HG03439 (cell line): Measurements from ENCODE around the gene FUZ.

Source experiments
- ATAC-seq: cut with Tn5 transposase; IDR thresholded peaks from one replicate; pipeline ENCODE4 v1.9.1; 2021; ENCODE audit warnings: mild to moderate bottlenecking, moderate library complexity; ENCODE audit not compliant: unreplicated experiment

Gene FUZ

DNA sequence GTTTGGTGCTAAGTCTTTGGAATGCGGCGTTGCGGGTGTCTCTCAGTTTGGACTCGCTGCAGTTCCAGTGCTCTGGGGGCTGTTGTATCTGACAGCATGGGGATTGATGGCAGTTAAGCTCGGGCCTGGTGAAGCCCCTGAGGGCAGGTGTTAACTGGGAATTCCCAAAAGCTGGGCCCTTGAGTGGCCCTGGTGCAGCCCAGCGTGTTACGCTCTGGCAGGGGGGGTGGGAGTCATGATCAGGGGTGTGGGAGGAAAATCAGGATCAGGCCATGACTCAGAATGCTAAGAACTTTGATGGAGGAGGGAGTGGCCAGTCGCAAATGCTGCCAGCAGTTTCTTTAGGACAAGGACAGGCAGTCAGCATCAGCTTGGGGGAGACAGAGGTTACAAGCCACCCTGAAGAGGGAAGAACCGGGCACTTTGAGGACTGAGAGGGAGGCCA is 26.7 kb downstream of the FUZ start:
- no peak for ATAC-seq

DNA sequence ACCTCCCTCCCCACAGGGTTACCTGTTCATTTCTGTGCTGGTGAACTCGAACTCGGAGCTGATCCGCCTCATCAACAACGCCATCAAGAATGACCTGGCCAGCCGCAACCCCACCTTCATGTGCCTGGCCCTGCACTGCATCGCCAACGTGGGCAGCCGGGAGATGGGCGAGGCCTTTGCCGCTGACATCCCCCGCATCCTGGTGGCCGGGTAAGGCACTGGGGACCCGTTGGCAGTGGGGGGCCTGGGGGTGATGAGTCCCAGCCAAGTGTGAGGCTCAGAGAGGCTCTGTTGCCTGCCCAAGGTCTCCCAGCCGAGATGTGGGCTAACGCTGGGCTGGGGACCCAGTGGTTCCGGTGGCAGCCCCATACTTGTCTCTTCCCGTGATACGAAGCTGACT is 30.6 kb downstream of the FUZ start:
- ATAC-seq = no peak

DNA sequence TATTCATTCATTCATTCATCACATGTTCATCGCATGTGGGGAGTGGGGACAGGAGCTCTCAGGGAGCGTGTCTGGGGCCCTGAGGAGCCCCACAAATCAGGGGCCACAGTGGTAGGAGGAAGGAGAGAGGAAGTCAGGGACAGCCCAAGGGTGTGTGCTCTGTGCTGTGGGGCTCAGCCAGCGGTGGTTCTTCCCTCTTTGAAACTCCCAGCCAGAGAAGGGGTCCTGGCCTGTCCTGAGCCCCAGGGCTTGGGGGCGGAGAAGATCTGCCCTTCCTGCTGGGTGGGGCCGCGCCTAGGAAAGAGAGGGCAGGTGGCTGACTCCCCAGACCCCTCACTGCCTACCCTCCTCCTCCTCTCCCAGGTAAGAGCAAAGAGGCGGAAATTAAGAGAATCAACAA is 31.7 kb downstream of the FUZ start:
- ATAC-seq = no peak

DNA sequence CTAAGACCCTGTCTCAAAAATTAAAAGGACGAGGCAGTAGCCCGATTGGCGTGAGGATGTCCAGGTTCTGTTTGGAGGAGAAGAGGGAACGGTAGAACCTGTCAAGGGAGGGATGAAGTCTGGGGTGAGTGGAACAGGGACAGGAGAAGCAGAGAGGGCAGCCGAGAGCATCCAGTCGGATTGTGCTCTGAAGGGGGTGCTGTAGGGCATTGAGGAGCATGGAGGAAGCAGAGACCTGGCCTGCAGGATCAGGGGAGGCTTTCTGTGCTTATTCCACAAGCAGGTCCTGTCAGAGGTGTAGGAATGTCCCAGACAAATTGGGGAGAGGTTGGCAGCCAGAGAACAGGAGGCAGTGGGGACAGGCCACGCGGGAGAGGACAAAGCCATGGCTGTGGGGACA is 32.2 kb downstream of the FUZ start:
- ATAC-seq = no peak

DNA sequence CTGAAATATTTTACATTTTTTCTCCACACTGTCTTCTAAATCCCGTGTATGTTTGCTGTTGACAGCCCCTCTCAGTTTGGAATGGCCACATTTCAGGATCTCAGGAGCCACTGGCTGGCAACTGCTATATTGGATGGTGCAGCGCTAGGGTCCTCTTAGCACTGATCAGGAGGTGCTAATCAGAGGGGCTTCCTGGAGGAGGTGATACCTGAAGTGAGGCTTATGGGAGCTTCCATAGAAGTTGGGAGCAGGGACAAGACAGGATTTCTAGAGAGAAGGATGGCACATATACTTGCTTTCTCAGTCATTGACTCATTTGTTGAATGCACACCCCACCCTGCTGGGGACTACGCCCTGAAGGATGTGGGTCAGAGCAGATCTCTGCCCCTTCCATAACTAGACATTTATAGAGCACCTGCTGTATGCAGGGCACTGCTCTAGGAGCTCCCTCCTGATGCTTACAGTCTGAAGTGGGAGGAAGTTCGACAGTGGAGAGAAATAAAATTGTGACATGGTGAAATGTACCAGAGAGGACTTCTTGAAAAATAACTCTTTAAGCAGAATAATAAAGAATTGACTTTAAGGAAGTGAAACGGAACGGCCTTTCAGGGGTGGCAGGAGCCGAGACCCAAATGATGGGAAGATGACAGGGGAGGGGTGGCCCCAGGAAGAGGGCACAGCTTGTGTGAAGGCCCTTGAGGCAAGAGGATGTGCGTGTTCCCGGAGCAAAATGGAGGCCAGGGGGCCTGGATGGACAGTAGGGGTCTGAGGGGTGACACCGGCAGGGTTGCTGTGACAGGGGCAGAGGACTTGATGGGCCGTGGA is 33.1 kb downstream of the FUZ start:
- no peak for ATAC-seq

DNA sequence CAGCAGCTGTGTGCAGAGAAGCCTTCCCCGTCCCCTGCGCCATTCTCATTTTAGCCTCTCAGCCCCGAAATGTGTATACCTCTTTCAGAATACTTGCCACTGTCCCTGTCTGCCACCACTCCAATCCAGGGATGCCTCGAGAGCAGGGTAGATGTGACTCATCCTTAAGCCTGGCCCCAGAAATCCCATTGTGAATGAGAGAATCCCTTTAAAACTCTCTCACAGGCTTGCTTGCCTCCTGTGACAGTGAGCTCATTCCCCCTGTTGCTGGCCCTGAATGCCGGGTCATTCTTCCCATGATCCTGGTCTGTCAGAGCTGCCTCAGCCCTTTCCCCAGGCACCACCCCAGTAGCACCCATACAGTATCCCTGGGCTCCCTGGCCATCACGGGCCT is 36.7 kb downstream of the FUZ start:
- ATAC-seq = no peak

DNA sequence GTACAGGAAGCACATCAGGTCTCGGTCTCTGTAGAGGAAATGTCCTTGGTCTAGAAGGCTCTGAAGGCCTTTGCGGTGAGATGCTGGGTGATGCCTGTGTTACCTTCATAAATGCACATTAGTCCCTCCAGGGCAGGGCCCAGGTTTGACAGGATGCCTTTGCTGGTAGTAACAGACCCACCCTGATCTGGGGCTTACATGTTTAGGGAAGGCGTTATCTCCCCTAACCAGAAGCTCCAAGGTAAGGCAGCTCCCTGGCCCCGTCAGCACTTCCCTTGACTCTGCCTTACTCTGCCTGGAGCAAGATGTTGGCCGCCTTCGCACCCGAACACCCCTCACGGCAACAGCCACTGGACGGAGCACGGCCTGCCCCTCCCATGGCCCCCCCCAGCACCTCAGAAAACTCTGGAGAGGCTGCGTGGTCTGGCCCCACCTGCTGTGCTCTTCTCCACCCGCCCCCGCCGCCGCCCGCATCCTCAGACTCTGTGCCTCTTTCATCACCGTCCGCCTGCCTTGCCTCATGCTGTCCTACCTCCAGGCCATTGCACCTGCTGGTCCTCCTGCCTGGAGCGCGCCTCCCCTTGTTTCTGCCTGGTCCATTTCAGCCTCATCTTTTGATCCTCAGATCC is 37.2 kb downstream of the FUZ start:
- no peak for ATAC-seq

DNA sequence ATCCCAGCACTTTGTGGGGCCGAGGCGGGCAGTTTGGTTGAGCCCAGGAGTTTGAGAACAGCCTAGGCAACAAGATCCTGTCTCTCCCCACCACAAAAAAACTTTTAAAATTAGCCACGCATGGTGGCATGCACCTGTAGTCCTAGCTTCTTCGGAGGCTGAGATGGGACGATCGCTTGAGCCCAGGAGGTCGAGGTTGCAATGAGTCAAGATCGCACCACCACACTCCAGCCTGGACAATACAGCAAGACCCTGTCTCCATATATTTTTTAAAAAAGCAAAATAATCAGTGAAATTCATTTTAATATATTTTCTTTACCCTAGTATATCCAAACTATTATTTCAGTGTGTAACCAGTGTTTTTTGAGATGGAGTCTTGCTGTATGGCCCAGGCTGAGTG is 38.1 kb downstream of the FUZ start:
- ATAC-seq = no peak

DNA sequence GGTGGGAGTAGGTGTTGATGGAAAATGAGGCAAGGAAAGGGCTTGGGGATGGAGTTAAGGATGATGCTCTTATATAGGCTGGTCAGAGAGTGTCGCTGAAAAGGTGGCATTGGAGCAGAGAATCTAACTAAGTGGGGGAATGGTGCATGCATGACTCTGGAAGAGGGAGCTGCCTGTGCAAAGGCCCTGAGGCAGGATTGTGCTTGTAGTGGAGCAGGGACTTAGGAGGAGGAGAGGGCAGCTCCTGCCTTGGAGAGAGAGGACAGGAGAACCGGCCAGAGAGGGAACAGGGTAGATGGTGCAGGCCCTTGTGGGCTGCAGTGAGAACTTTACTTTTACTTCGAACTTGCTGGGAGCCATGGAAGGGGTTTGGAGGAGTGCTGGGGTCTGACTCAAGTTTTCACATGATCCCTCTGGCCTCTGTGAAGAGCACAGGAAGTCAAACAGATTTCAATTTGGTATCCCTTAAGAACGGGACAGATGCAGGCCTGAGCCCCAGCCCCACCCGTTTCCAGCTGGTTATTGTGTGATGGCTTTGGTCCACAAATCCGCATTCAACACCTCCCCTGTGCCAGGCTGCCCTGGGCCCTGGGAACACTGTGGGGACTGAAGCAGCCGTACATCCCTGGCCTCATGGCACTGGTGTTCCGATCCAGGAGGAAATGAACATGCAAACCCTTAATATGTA is 39.3 kb downstream of the FUZ start:
- ATAC-seq = no peak

DNA sequence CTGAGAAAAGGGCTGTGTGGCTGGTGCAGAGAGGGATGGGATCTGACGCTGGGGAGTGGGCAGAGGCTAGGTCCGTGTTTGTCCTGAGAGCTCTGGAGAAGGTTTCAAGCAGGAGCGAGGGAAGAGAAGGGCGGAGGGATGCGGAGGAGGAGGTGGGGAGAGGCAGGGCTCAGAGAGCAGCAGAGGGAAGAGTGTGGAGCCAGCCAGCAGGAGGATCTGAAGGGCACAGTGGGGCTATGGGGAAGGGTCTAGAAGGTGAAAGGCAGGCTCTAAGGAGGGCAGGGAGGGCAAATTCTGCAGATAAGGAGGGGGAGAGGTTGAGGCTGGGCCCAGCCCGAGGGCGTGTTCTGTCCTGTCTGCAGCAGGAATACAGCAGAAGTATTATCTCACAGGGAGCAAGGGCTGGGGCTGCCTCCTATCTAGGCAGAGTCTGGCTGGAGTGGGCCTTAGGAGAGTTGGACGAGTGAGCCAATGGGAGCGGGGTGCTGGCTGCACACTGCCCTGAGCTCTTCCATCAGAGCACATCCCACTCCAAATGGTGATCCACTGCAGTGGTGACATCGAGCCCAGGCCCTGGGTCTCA is 40.2 kb downstream of the FUZ start:
- ATAC-seq = no peak

DNA sequence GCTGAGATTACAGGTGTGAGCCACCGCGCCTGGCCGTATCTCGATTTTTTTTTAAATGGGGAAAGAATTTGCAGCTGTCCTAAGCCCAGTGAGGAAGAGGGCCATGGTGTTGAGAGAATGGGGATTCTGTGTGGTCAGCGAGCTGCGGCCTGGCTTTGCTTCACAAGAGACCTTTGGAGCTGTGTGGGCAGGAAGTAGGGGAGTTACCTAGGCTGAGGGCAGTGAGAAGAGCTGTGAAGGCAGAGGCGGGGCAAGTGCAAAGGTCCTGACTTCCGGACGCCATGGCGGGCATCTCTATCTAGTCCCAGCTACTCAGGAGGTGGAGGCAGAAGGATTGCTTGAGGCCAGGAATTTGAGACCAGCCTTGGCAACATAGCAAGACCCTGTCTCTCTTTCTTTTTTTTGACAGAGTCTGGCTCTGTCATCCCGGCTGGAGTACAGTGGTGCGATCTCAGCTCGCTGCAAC is 41.4 kb downstream of the FUZ start:
- ATAC-seq = no peak

DNA sequence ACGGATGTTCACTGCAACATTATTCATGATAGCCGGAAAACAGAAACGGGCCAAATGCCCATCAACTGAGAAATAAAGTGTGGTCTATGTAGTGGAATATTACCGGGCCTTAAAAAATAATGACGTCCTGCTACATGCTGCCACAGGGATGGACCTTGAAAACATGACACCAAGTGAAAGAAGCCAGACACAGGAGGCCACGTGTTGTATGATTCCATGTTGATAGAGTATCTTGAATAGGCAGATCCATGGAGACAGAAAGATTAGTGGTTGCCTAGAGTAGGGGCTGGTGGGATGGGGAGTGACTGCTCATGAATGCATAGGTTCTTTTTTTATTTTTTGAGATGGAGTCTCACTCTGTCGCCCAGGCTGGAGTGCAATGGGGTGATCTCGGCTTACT is 42.6 kb downstream of the FUZ start:
- ATAC-seq = no peak

DNA sequence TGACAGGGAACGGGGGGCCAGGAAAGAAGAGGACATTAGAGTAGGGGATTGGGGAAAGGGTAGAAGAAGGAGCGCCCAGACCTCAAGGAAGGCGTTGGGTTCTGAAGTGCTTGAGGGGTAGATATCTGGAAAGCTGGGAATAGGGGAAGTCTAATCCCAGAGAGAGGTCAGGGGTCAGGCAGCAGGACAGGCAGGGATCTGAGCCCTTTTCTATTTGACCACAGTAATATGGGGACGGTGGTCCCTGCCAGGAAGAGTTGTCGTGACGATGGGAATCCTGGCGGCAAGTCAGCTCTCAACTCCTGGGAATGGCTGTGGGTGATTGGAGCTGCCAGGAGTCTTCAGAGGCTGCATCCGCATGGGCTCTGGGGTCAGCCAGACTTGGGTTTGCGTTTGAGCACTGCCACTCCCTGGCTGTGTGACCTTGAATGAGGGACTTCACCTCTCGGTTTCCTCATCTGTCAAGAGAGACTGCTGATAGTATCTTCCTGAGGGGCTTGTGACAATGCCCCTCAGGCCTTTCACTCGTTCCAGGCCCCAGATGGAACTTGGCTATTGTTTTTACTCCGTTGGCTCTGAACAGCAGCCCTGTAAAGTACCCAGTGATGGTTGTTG is 45.0 kb downstream of the FUZ start:
- ATAC-seq = no peak

DNA sequence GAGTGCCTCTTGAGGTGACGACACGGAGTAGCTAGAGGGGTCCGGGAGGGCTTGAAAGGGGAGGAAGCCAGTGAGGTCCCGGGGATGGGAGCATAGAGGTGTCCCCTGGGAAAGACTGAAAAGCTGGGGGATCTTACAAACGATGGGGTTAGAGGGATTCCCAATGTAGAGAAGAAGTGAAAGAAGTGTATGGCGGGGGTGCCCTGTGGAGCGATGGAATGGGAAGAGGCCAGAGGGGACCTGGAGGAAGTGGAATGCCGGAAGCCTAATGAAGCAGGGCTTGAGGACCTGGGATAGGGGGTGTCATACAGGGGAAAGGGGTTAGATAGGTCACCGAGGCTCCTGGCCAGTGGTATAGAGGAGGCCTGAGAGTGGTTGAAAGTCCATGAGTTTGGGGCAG is 45.7 kb downstream of the FUZ start:
- no peak for ATAC-seq

DNA sequence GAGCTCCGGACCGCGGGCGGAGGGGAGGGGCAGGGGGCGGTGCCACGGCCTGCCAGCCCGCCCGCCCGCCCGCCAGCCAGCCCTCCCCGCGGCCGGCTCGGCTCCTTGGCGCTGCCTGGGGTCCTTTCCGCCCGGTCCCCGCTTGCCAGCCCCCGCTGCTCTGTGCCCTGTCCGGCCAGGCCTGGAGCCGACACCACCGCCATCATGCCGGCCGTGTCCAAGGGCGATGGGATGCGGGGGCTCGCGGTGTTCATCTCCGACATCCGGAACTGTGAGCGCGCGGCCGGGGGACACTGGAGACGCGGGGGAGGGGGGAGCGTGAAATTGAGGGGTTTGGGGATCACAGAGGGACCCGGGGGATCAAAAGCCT is 46.2 kb downstream of the FUZ start, which contains the start of gene AP2A1:
AP2A1 (plus strand) TSS at position 72 of the 370 bp plus-strand sequence; CDS start at position 205, 133 bp downstream.
- ATAC-seq = no peak

DNA sequence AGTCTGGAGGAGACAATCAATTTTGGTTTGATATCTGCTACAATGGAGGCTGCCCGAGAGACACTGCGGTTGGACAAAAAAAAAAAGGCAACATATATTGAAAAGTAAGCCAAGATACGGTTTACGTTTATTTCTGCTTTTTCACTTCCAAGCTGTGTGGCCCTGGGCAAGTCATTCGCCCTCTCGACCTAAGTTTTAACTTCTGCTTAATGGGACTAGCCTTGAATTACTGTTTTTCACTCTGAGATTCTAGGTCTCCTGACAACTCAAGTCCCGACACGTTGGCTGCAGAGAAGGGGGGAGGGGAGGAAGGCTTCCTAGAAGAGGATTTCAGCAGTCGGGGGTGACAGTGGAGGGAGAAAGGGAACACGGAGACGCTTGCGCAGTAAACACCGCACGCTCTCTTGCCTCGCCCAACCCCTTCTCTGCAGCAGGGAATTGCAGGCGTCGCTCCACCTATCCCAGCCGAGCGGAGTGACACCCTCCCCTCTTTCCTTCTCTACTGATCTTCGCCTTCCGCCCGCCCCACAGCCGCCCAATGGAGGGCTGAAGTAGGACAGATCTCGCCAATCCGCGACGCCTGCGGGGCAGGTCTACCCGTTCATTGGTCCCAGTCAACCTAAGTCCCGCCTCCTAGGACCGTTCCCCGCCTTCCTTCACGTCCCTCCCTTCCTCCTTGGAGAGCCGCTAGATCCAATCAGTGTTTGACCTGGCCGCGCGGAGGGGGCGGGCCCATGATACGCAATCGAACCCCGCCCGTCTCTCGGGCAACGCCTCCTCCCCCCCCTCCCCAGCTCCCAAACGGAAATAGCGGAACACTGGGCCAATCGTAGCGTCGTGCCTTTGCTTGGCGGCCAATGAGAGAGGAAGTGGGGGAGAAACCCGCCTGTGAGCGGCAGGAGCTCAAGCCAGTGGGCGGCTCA is 46.8 kb downstream of the FUZ start:
- ATAC-seq = peak; percentile 95

DNA sequence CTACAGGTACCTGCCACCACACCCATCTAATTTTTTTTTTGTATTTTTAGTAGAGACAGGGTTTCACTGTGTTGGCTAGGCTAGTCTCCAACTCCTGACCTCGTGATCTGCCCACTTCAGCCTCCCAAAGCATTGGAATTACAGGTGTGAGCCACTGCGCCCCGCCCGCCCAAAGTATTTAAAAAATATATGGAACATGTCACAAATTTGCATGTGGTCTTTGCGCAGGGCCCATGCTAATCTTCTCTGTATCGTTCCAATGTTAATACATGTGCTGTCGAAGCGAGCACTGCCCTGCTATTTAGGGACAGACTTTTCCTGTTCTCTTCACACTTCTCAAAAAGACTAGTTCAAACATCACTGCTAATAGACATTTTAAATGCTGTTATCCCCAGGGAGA is 48.8 kb downstream of the FUZ start:
- ATAC-seq = no peak

DNA sequence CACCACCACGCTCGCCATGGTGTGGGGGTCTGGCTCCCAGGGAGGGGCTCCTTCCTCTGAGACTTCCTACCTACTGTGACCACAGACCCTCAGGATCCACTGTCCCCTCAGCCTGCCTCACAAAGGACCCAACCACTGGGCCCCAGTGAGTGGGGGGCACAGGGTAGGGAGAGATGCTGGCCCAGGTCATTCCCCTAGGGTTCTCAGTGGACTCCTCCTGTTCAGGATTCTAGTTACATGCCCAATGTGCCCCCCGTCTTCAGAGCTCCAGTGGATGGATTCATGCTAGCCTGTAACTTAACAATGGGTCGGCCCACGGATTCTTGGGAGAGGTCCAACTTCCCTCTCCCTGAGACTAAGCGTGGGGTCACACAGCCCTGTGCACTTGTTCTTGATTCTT is 49.9 kb downstream of the FUZ start, which contains the start of gene TSKS:
TSKS (minus strand) TSS at position 77 of the 400 bp plus-strand sequence; CDS start at position 18, 59 bp downstream.
- ATAC-seq = no peak

DNA sequence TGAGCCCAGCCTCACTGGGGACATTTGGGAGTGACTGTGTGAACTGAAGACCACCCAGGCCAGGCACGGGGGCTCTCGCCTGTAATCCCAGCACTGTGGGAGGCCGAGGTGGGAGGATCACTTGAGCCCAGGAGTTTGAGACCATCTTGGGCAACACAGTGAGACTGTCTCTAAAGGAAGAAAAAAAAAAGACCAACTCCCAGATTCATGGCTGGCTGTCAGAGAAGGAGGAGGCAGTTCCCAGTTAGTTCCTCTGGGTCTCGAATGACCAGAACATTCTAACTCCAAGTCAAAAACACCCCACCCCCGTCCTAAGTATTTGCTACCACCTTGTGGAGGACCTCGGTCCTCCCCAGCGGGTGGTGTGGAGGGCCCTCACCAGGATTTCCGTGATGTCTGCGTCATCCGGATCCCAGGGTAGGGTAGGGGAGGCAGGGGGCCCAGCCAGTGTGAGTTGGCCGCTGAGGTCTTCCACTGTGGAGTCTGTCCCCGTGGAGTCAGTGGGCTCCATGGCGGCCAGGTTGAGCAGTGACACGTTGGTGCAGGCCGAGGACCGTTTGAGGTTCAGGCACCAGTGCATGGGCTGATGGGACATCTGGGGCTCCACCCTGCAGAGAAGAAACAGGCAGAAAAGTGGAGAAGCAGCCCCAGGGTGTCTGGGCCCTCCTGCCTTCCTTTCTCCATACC is 51.3 kb downstream of the FUZ start:
- ATAC-seq = no peak
